ENCODE results near the gene RACGAP1. TPM values are rescaled to one million over a fixed set of nuclear protein-coding genes. Genes with fewer than 3 reads are reported as not detected.

RACGAP1 gene
- total RNA-seq, 1 donor from 2014 or later, result 42.1 TPM

DNA sequence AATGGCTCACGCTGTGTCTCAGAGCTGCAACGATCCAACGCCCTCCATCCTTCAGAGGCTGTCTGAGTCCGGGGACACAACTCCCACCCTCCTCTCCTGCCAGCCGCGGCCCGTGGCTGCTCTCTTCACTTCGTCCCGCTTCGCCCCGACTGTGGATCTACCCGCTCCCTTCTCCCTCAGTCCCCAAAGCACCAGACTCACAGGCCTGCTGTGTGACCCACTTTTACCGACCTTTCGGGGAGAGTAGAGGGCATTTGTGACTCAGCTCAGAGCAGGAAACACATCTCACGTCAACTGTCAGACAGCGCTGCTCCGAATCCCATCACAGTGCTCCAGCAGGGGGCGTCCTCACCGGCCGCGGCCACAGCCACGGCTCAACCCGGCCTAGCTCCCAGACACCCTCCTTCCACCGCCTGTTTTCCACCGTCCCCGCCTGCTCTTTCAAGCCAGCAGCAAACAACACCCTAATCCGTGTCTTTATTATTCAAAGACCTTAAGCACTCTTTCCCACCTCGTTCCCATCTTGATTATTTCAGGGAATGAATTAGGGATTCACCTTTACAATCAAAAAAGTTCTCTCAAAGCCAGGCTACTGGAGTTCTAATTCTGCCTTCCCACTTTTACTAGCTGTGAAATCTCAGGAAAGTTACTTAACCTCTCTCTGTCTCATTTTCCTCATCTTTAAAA lies 79.8 kb downstream of the RACGAP1 start:
- TF ChIP-seq, protein P1, sequence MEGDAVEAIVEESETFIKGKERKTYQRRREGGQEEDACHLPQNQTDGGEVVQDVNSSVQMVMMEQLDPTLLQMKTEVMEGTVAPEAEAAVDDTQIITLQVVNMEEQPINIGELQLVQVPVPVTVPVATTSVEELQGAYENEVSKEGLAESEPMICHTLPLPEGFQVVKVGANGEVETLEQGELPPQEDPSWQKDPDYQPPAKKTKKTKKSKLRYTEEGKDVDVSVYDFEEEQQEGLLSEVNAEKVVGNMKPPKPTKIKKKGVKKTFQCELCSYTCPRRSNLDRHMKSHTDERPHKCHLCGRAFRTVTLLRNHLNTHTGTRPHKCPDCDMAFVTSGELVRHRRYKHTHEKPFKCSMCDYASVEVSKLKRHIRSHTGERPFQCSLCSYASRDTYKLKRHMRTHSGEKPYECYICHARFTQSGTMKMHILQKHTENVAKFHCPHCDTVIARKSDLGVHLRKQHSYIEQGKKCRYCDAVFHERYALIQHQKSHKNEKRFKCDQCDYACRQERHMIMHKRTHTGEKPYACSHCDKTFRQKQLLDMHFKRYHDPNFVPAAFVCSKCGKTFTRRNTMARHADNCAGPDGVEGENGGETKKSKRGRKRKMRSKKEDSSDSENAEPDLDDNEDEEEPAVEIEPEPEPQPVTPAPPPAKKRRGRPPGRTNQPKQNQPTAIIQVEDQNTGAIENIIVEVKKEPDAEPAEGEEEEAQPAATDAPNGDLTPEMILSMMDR (IDR thresholded peaks at IDR 0.05; ENCODE audit: unreplicated experiment), result peak; percentile 90
- peaks cover 26% of the 10 kb centered on the region for H3K4me1 Mint-ChIP-seq (ENCODE audit: low read depth)
- peak overlapping the region; percentile 15 for H3K27ac Mint-ChIP-seq
- H3K36me3 Mint-ChIP-seq (ENCODE audit: insufficient read depth), result no peaks in the 10 kb centered on the region
- peaks cover 39% of the 10 kb centered on the region for H3K27me3 Mint-ChIP-seq
- peak; percentile 70 for DNase-seq (ENCODE audit: low spot score, unreplicated experiment)
- peak overlapping the region; percentile 61 for H3K4me3 Mint-ChIP-seq (ENCODE audit: low read depth)
- H3K9me3 Mint-ChIP-seq (ENCODE audit: low read depth), result no peaks in the 10 kb centered on the region

DNA sequence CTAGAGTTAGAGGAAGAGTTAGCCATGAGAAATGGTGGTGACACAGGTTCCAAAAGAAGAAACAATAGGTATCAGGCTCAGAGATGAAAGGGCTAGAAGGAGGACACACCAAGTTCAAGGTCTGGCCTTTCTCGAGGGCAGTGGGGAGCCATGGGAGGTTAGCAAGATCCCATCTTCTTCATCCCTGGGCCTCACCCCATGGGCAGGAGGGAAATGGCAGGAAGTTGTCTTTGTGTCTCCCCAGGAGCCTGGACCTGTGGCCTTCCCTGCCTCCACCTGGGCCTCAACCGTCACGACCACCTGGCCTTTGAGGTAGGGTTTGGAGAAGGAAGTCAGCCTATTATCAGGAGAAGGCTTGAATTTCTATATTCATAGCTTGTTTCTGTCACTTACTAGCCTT lies 80.6 kb downstream of the RACGAP1 start:
- TF ChIP-seq, protein P1 (IDR thresholded peaks at IDR 0.05; ENCODE audit: unreplicated experiment), result no peak
- Mint-ChIP-seq H3K4me1 (ENCODE audit: low read depth) (peaks cover 23% of the 10 kb centered on the region), H3K9me3 (ENCODE audit: low read depth) (no peaks in the 10 kb centered on the region), H3K27me3 (peaks cover 39% of the 10 kb centered on the region), H3K27ac (no peak overlapping the region), H3K36me3 (ENCODE audit: insufficient read depth) (no peaks in the 10 kb centered on the region), H3K4me3 (ENCODE audit: low read depth) (no peak overlapping the region)
- DNase-seq (ENCODE audit: low spot score, unreplicated experiment), result no peak

DNA sequence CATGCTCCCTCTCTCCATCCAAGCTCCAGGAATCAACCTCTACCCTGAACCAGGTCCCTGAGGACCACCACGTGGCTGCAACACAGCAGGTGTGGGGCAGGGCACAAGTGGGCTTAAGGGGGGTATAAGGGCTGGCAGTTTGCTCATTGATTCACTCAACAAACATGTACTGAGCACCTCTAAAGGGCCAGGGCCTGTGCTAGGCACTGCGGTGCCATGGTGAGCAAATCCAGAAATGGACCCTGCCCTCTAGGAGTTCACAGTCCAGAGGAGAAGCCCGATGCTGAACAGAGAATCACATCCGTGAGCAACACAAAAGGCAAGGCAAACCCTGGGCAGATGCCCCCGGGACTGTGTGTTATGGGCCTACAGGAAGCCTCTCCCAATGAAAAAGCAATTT lies 81.2 kb downstream of the RACGAP1 start:
- H3K9me3 Mint-ChIP-seq (ENCODE audit: low read depth), result no peaks in the 10 kb centered on the region
- H3K4me1 Mint-ChIP-seq (ENCODE audit: low read depth), result peaks cover 28% of the 10 kb centered on the region
- H3K27ac Mint-ChIP-seq, result no peak overlapping the region
- H3K4me3 Mint-ChIP-seq (ENCODE audit: low read depth), result no peak overlapping the region
- TF ChIP-seq, protein P1 (IDR thresholded peaks at IDR 0.05; ENCODE audit: unreplicated experiment), result no peak
- DNase-seq (ENCODE audit: low spot score, unreplicated experiment), result no peak
- H3K27me3 Mint-ChIP-seq, result peaks cover 39% of the 10 kb centered on the region
- no peaks in the 10 kb centered on the region for H3K36me3 Mint-ChIP-seq (ENCODE audit: insufficient read depth)

DNA sequence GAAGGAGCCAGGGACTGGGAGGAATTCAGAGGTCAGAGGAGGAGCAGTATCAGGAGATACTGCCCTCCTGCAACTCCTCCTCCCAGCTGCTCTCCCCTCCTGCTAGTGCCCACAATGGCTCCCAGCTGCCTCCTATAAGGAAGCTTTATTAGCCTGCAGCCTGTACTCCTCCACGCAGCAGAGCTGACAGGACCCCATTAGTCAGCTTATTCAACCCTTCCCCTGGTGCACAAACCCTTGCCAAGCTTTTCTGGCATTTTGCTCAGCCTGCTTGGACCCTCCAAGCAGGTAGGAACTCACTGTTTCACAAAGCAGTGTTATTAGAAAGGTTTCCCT lies 81.7 kb downstream of the RACGAP1 start:
- TF ChIP-seq, protein P1 (IDR thresholded peaks at IDR 0.05; ENCODE audit: unreplicated experiment), result no peak
- no peak for DNase-seq (ENCODE audit: low spot score, unreplicated experiment)
- H3K36me3 Mint-ChIP-seq (ENCODE audit: insufficient read depth), result no peaks in the 10 kb centered on the region
- H3K4me1 Mint-ChIP-seq (ENCODE audit: low read depth), result peaks cover 33% of the 10 kb centered on the region
- H3K4me3 Mint-ChIP-seq (ENCODE audit: low read depth), result no peak overlapping the region
- H3K27ac Mint-ChIP-seq, result no peak overlapping the region
- no peaks in the 10 kb centered on the region for H3K9me3 Mint-ChIP-seq (ENCODE audit: low read depth)
- peaks cover 39% of the 10 kb centered on the region for H3K27me3 Mint-ChIP-seq

DNA sequence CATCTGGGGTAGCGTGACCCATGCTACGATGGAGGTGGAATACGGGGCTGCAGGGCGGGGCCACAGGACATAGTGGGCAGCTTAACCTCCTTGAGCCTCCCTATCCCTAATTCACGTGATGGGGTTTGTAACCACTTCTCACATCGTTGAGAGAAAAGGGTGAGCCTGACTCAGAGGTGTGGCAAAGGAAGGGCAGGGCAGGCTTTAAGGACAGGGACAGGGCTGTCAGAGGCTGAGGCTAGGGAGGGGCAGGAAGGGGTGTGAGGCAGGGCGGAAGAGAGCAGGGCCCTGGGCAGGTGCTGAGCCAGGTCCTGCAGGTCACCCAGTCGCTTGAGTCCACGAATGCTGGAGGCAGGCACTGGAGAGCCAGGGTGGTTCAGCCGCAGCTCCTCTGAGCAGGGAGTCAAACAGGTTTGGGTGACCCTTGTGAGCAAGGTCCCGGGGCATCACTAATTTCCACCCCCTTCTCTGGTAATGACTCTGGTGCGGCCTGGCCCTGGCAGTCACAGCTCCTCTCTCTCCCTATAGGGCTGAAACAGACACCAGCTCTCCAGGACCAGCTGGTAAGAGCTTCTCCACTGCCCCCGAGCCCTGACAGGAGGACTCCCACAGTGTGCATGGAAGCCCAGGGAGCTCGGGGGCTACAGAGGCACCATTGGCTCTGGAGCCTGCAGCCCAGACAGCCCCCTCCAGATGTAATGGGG lies 82.2 kb downstream of the RACGAP1 start:
- no peak overlapping the region for H3K27ac Mint-ChIP-seq
- H3K4me3 Mint-ChIP-seq (ENCODE audit: low read depth), result no peak overlapping the region
- DNase-seq (ENCODE audit: low spot score, unreplicated experiment), result no peak
- no peaks in the 10 kb centered on the region for H3K9me3 Mint-ChIP-seq (ENCODE audit: low read depth)
- H3K27me3 Mint-ChIP-seq, result peaks cover 39% of the 10 kb centered on the region
- peaks cover 37% of the 10 kb centered on the region for H3K4me1 Mint-ChIP-seq (ENCODE audit: low read depth)
- TF ChIP-seq, protein P1 (IDR thresholded peaks at IDR 0.05; ENCODE audit: unreplicated experiment), result no peak
- H3K36me3 Mint-ChIP-seq (ENCODE audit: insufficient read depth), result no peaks in the 10 kb centered on the region

All from progenitor cell of endocrine pancreas (in vitro differentiated cells).